HG02973 (cell line): ENCODE results near the gene CCDC110.
"Not testable (repeated sequence)": the region's sequence is repeated elsewhere in the genome, so short reads cannot be mapped to it uniquely, and the experiment has no call there.

Source experiments
- ATAC-seq: cut with Tn5 transposase; IDR thresholded peaks from one replicate; pipeline ENCODE4 v1.9.1; 2021; ENCODE audit warnings: moderate library complexity; ENCODE audit not compliant: unreplicated experiment

CCDC110 gene

DNA sequence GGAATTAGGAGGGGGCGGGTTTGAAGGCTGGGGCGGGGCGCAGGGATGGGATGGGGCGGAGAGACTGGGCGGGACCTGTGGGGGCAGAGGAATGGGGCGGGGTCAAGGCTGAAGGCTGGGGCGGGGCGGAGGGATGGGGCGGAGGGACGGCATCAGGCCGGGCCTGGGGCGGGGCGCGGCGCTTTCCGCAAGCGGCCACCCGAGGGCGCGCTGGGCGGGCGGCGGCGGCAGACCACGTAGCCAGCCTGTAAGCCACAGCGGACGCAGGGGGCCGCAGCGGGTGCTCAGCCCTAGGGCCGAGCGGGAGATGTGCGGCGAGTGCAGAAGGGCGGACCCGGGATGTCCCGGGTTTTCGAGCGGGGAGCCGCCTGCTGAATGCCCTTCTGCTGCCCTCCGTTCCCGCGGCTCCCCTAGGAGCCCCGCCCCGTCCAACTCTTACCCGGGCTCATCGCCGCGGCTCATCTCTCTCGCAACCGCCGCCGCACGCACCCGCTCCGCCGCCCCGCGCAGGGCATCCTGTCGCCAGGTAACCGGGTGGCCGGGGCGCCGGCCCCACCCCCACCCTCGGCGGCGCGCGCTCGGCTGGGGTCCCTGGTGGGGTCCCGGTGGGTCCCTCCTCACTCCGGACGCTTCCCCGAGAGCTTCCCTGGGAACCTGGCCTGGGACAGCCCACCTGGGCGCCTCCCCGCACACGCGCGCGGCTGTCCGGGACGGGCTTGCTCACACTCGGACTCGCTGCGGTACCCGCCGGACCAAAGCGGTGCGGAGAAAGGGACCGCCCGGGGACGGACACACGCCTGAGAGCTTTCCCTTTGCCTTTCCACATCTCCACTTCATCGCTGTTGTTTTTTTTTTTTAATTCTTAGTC lies at the start of gene CCDC110:
CCDC110 (minus strand) TSS at position 499 of the 868 bp plus-strand sequence; CDS start at position 449, 50 bp downstream.
- peak; percentile 85 for ATAC-seq

DNA sequence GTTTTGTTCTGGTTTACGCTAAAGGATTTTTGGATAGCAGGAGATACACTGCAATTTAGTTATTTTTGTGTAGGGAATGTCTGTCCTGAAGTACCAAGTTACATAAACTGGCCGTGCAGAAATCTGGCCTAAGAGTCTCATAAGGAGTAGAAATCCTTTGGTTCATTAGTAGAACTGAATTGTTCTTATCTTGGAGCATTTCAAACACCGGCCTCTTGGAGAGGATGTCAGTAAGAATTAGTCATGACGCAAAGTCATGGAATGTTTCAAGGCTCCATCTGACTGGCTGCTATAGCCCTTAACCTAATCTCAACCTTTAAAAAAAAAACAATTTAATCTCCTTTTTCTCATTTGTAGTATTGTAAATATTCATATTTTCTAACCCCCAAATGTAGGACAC lies 48.6 kb upstream of the CCDC110 start:
- no peak for ATAC-seq

DNA sequence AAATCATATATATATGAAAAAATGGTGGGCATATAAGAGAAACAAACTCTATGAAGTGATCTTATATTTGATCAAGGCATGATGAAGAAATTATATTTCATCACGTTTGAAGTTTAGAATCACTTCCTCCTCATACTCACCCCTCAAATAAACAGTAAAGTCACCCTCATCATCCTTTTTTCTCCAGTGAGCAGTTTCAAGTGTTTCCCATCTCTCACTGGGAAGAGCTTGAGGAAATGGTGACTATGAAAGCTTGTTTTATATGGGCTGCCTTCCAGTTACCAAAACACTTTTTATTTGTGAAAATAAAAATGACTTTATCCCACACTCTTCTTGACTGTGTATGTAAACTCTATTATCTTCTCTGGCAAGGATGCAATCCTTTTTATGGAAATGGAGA lies 47.0 kb upstream of the CCDC110 start:
- ATAC-seq, result no peak

DNA sequence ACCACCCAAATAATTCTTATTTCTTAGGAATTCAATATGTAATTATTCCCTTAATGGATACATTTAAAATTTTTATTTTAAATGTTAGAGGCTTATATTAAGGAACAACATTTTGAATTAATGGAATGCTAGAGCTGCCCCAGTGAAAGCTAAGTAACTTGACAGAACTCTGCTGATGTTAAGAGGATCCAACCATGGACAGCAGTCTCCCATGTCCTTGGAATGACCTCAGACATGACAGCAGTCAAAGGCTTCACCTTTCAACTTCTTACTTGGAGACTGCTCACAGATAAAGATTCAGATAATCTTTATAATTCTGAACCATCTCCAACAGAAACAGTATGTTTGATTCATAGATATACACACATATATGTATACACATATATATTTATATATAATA lies 46.5 kb upstream of the CCDC110 start:
- ATAC-seq, result no peak

DNA sequence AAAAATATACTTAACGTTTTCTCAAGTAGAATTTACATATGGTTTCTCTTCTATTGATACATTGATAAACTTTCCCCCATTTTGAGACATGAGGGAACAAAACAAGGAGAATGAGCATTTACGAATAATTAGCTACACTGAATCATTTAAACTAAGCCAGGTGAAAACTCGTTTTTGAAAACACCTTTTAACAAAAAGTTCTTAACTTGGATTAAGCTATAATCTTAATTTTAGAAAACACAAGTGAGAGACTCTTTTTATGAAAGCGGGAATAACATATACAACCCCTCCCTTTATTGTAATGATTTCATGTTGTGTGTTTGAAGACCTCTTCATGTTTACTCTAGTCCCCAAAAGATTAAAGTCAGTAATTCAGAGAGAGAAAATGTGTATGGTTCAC lies 43.7 kb upstream of the CCDC110 start:
- ATAC-seq, result no peak

DNA sequence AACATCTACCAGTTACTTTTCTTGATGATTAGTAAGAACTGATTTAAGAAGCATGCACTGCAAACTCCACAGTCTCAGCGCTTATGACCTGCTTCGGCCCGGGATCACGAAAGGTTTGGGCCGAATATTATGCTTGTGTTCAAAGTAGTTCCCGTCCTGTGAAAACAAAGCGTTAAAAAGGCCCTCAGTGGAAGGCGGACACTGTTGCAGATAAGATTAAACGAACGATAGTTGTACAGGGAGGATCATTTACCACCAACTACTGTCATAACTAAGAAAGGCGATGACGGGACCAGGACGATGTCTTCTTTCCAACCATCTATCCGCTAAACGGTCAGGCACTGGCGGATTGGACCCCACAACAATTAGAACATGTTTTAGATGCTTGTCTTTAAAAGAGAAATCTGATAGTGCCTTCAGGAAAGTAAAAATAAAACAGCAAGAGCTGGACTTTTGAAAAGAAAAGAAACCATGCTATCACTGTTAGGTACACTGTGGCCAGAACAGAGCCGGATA lies 42.7 kb upstream of the CCDC110 start:
- no peak for ATAC-seq

DNA sequence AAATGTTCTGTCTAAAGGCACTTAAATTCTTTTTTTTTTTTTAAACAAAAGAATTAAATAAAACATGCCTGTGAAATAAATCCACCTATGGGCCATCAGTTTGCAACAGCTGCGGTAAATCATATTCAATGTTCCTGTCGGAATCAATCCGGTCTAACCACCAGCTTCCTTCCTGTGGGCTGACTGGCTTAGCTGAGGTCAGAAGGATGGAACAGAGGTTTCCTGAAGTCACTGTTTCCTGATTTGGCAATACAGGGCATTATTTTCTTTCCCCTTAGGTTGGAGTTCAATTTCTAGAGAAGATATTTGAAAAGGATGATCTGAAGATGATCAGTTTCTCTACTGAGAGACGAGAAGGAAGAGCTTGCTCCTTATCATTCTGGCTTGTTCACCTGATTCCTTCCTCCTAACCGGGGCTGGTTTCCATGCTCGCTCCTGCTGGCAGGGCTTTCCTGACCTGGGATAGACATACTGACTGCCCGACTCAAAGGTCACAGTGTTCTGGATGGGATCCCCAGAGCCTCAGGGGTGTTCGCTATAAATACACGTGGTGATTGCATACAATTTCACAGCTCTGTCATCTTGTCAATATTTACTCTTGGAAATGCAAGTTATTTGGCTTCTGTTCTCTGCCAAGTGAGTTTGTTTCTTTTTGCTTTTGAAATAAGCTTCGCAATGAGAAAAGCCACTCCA lies 42.1 kb upstream of the CCDC110 start:
- no peak for ATAC-seq

DNA sequence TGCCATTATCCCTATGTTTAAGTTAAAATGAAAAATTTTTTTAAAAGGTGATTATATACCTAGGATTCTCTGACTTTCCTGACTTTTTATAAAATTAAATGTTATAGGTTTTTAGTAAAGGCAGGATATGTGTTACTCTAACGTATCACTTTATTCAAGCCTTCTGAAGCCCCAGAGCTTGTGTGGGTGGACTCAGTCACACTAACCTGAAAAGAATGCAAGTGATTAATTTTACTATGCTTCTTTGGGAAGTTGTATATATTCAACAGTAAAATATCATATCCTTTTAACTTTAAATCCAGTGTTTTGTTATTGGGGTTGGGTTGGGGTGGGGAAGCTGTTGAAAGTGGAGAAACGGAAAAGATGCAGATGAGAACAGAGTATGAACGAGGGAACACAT lies 41.0 kb upstream of the CCDC110 start:
- no peak for ATAC-seq

DNA sequence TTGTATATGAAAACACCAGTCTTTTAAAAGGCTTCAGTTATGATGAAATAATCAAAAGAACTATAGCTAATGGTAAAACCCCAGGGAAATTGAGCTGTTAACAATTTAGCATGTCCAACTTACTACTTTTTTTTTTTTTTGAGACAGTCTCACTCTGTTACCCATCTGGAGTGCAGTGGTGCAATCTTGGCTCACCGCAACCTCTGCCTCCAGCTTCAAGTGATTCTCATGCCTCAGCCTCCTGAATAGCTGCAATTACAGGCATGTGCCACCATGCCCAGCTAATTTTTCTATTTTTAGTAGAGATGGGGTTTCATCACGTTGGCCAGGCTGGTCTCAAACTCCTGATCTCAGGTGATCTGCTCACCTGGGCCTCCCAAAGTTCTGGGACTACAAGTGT lies 39.7 kb upstream of the CCDC110 start:
- not testable (repeated sequence) for ATAC-seq

DNA sequence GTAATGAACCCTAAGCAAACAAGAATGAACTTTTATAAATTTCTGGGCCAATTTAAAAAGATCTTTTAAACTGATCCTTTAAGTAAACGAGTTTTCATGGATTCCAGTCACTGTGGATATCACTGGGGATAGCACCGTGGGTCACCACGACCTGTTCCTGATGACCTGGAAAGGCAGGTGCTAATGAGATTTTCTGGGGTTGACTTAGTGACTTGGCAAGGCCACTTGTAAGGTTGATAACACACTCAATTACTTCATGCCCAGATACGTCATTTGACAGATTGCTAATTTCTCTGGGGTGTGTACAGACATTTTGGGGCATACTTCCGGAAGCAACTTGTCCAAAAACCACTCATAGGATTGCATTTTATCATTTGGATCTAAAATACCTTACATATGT lies 39.3 kb upstream of the CCDC110 start:
- ATAC-seq, result no peak

DNA sequence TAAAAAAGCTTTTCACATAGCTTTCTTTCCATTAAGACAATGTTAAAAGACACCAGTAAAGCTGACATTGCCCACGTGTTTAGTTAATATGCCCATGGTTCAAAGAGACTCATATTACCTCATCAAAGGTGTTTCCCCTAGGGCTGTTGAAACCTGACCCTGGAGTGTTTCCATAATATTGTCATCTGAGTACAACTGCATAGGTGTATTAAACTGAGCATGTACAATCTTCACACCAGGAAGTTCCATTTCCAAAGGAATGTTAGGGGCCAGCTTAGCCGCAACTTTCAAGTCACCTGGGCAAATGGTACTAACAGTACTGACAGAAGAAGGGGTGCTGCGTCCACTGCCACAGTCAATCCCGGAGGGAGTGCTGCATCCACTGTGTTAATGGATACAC lies 36.6 kb upstream of the CCDC110 start:
- no peak for ATAC-seq

DNA sequence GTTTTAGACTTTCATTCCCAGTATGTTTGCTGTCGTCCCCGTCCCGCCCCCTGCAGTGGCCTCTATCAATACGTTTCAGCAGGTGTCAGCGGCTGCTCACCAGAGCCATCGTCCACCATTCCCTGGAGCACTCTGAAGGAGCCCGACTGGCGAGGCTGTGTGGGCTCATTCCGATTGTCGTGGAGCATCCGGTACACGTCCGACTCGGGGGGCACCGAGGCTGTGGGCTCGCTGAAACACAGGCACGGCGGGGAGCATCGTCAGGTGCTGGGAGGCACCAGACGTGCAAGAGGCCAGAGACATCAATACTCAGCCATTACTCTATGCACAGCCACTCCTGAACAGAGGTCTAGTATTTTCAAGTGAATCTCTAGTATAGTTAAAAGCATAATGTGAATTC lies 34.9 kb upstream of the CCDC110 start:
- ATAC-seq, result no peak

DNA sequence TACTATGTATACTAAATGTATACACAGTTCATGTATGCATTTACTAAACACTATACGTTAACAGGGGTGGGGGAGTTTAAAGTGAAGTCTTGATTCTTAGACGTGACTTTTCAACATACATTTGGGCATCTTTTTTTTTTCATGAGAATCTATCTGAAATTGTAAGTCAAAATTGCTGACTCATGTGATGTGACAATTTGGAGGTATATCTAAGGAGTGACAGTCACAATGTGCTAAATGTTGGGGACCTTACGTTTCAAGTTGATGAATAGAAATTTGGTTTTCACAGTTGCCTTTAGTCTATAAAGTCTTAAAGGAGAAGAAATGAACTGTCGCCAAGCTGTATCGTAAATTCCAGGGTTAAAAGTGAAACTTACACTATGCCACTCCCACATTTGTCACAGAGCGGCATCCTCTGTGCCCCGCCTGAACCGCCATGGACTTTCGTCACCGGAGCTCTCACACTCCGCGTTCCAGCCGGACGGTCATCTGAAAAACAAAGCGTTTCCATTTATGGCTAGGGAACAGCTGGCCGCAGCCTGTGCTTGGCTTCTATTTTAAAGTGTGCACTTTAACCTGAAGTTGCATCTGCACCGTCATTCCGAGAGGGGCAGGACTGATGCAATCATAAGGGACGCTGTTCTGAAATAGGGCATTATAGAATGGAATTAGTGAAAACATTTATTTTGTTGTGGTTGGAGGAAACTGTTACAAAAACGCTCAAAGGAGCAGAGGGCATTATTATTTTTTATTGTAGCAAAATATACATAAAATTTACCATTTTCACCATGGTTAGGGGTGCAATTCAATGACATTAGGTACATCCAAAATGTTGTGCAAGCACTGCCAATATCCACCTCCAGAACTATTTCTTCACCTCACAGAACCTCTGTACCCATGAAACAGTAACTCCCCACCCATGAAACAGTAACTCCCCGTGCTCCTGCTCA lies 32.8 kb upstream of the CCDC110 start:
- no peak for ATAC-seq

DNA sequence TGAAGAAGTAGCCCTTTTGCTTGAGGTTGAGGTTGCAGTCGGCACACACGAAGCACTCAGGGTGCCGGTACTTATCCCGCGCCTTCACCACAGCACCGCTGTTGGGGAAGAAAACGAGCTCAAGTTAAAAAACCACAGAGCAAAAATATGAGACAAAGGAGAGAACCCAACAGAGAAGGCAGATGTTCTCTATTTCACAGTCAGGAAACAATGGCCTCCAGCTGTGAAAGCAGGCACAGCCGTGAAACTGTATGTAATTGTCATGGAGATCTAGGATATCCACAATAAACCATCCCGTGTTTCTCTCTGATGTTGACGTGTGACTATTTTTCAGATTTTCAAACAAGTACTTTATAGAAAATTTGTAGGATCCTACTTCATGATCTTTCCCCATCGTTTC lies 30.9 kb upstream of the CCDC110 start:
- ATAC-seq, result no peak

DNA sequence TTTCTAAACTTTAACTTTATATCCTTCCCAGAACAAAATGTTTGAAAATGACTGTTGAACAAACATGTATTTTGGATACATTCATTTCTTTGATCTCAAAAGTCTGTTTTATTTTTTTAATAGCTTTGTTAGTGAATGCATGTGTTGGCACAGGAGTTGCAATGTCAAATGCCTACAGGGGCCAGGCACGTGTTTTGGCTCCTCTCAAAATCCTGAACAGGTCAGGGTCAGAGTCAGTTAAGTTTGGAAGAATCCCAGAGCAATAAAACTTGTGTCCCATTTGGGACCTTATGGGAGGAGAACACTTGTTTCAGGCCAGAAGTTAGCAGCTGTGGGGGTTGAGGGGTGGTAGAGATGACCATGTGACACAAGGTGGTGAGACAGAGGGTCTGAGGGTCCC lies 29.0 kb upstream of the CCDC110 start:
- ATAC-seq, result no peak

DNA sequence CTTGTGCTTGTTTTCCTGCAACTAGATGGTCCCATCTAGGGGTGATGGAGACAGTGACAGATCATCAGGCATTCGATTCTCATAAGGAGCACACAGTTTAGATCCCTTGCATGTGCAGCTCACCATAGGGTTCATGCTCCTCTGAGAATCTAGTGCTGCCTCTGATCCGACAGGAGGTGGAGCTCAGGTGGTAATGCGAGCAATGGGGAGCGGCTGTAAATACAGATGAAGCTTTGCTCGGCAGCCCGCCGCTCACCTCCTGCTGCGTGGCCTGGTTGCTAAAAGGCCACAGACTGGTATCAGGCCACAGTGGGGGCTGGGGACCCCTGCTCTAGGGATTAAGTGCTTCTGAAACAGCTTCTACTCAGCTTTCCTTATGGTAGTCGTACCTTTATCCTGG lies 28.5 kb upstream of the CCDC110 start:
- no peak for ATAC-seq

DNA sequence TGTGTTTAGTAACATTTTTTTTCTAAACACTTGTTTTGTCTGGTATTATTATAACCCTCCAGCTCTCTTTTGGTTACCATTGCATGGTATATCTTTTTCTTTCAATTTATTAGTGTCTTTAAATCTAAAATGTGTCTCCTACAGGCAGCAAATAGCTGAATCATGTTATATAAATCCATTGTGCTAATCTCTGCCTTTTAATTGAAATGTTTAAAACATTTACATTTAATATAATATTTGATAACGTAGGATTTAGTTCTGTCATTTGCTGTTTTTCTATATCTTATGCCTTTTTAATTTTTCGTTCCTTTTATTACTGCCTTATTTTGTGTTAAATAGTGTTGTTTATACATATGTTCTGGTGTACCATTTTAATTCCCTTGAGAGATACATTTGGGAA lies 17.1 kb upstream of the CCDC110 start:
- ATAC-seq, result no peak

DNA sequence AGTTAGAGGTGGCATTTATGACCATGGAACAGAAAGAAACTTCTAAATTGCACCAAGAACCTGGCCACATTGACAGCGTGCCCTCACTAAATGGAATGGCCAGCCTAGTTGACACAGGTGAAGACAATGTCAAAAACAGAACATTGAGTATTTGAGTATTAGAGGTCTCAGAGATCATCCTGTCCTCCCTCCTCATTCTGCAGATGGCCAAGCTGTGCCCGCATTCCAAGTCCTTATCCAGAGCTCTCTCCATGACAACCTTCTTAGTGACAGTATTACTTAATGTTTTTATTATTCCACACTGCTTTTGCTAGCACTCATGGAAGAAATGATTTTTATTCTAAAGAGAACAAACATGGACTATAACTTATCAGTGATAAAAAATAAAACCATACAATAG lies 9.9 kb upstream of the CCDC110 start:
- ATAC-seq, result no peak

DNA sequence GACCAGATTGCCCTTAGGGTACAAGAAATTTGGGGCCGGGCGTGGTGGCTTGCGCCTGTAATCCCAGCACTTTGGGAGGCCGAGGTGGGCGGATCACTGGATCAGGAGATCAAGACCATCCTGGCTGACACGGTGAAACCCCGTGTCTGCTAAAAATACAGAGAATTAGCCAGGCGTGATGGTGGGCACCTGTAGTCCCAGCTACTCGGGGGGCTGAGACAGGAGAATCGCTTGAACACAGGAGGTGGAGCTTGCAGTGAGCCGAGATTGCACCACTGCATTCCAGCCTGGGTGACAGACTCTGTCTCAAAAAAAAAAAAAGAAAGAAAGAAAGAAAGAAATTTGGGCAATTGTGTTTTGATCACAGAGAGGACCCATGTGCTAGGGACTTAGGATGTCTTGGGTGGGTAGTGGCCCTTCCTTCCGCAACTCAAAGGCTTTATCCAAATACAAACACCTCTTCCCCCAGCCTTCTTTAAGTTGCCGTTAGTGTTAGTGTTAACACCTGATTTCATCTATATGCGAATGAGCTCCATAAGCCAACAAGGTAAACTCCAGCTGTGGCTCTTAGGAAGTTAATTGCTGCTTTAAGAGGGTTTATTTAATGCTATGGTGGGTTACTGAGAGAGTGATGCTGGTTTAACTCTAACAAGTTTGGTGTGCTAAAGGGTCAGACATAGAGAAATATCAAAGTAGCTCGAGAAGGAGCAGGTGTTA lies 8.6 kb upstream of the CCDC110 start:
- peak; percentile 7 for ATAC-seq

DNA sequence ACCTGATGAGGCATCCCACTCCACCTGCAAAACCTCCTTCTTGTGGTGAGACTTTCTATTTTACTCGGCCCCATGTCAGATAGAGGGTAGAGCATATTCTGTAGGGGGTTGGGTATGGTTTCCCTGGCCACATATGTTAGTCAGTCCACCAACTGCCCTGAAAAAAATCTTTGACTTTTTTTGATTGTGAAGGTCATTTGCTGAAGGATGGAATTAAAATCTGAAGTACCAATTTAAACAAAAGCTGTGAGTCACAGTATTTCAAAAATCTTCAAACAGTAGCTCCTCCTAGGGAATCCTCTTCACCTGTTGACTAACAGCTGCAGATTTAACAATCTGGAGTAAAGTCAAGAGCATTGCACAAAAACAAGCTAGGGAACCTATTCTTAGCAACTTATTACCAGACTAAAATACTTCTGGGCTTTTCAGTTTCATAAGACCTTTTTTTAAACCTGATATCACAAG lies 8.0 kb upstream of the CCDC110 start:
- ATAC-seq, result peak; percentile 96
